ENCODE measurements around the gene TAS1R3.

The TAS1R3 gene

DNA sequence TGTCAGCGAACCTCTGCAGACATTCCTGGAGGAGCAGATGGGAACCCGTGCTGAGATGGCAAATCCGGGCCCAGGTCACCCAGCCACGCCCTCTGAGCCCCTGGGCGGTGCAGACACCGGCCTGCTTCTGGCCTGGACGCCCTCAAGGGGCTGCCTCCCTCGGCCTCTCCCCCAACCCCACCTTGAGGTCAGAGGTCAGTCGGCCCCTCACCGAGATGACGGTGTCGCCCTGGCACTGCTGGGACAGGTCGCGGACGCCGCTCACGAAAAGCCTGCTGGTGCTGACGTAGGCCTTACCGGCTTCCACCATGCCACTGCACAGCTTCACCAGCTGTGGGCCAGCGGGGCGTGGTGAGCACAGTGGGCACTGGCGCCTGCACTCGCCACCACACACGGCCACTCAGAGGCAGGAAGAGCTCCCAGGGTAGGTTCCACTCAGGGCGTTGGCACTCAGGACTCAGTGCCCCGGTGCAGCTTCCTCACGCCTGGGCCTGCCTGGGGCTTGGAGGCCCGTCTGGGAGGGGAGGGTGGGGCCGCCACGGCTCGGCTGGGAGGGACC, 28.1 kb upstream of the TAS1R3 start:
- no peaks in the 10 kb centered on the region for H3K27me3 ChIP-seq (replicated peaks in 2 of 5; ENCODE audit: control insufficient read depth in 4 of 5, insufficient read depth in 5 of 5, low read length in 4 of 5)
- no peaks in the 10 kb centered on the region for H3K9me3 ChIP-seq (ENCODE audit: control extremely low read depth in 1 of 5, control insufficient read depth in 4 of 5, insufficient read depth in 2 of 5, low read depth in 1 of 5, low read length in 4 of 5)
- H3K4me1 ChIP-seq (ENCODE audit: control extremely low read depth in 1 of 4, control insufficient read depth in 4 of 4, insufficient read depth in 4 of 4, low read length in 3 of 4): peaks cover 4 to 43% (median 37%) of the 10 kb centered on the region in 4 experiments
- peak in 2 of 3 donors; percentile 37 to 51 for DNase-seq
- H3K27ac ChIP-seq (ENCODE audit: insufficient read depth in 1 of 2, low read depth in 1 of 2, low read length in 2 of 2, poor library complexity in 1 of 2, severe bottlenecking in 2 of 2): no peak overlapping the region
- ChIA-PET POLR2A (no interaction called here), CTCF (interaction anchor here (1.2 kb wide), 1 partner anchor 11 kb away, joined by 3 read pairs; no protein-coding TSS in a partner anchor)
- no peak overlapping the region for H3K4me3 ChIP-seq (ENCODE audit: control insufficient read depth in 1 of 7, extremely low read depth in 1 of 7, insufficient read depth in 4 of 7, low read depth in 2 of 7, low read length in 6 of 7)
- H3K36me3 ChIP-seq (ENCODE audit: control insufficient read depth in 4 of 4, insufficient read depth in 4 of 4, low read length in 3 of 4): peaks cover 0 to 7% (median 0%) of the 10 kb centered on the region in 4 experiments
- 88% methylated on average over 28 of the region's 31 CpGs for WGBS (ENCODE audit: insufficient coverage)

DNA sequence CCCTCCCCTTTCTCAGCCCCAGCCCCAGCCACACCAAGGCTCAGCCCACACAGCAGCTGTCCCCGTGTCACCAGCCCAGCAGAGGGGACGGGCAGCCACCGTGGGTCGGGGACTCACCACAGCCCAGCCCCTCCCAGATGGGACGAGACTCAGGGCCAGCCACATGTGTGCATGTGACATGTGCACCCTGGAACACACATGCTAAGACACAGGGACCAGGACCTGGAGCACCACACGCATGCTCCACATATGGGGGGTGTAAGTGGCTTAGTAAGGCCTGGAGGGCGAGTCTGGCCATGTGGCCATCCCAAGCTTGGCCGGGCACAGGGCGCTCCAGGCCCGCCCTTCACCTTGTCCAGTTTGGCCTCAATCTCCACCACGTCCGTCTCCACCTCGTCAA, 27.3 kb upstream of the TAS1R3 start:
- Histone ChIP-seq H3K9me3 (ENCODE audit: control extremely low read depth in 1 of 5, control insufficient read depth in 4 of 5, insufficient read depth in 2 of 5, low read depth in 1 of 5, low read length in 4 of 5) (no peaks in the 10 kb centered on the region), H3K36me3 (ENCODE audit: control insufficient read depth in 4 of 4, insufficient read depth in 4 of 4, low read length in 3 of 4) (peaks cover 0 to 7% (median 0%) of the 10 kb centered on the region in 4 experiments), H3K4me3 (ENCODE audit: control insufficient read depth in 1 of 7, extremely low read depth in 1 of 7, insufficient read depth in 4 of 7, low read depth in 2 of 7, low read length in 6 of 7) (no peak overlapping the region), H3K27ac (ENCODE audit: insufficient read depth in 1 of 2, low read depth in 1 of 2, low read length in 2 of 2, poor library complexity in 1 of 2, severe bottlenecking in 2 of 2) (no peak overlapping the region), H3K4me1 (ENCODE audit: control extremely low read depth in 1 of 4, control insufficient read depth in 4 of 4, insufficient read depth in 4 of 4, low read length in 3 of 4) (peaks cover 4 to 44% (median 39%) of the 10 kb centered on the region in 4 experiments), H3K27me3 (replicated peaks in 2 of 5; ENCODE audit: control insufficient read depth in 4 of 5, insufficient read depth in 5 of 5, low read length in 4 of 5) (no peaks in the 10 kb centered on the region)
- ChIA-PET POLR2A (no interaction called here), CTCF (interaction anchor here (1.2 kb wide), 1 partner anchor 11 kb away, joined by 3 read pairs; no protein-coding TSS in a partner anchor)
- no peak for DNase-seq
- WGBS (ENCODE audit: insufficient coverage): 96% methylated on average over 13 of the region's 13 CpGs

- Histone ChIP-seq H3K4me3 (ENCODE audit: control insufficient read depth in 1 of 7, extremely low read depth in 1 of 7, insufficient read depth in 4 of 7, low read depth in 2 of 7, low read length in 6 of 7) (peak overlapping the region in 6 of 7 experiments; percentile 50 to 88 (median 82)), H3K9me3 (ENCODE audit: control extremely low read depth in 1 of 5, control insufficient read depth in 4 of 5, insufficient read depth in 2 of 5, low read depth in 1 of 5, low read length in 4 of 5) (no peaks in the 10 kb centered on the region), H3K27me3 (replicated peaks in 2 of 5; ENCODE audit: control insufficient read depth in 4 of 5, insufficient read depth in 5 of 5, low read length in 4 of 5) (no peaks in the 10 kb centered on the region), H3K27ac (ENCODE audit: insufficient read depth in 1 of 2, low read depth in 1 of 2, low read length in 2 of 2, poor library complexity in 1 of 2, severe bottlenecking in 2 of 2) (peak overlapping the region in 1 of 2 experiments; percentile 76), H3K4me1 (ENCODE audit: control extremely low read depth in 1 of 4, control insufficient read depth in 4 of 4, insufficient read depth in 4 of 4, low read length in 3 of 4) (peaks cover 4 to 53% (median 48%) of the 10 kb centered on the region in 4 experiments), H3K36me3 (ENCODE audit: control insufficient read depth in 4 of 4, insufficient read depth in 4 of 4, low read length in 3 of 4) (peaks cover 0 to 8% (median under 1%) of the 10 kb centered on the region in 4 experiments)
- CTCF ChIA-PET: interaction anchor here (1.1 to 1.4 kb wide), 2 partner anchors 14 to 20 kb away, joined by 4 read pairs; no protein-coding TSS in a partner anchor
- POLR2A ChIA-PET: interaction anchor here (0.6 to 0.7 kb wide), 2 partner anchors 9 to 106 kb away, joined by 3 read pairs; no protein-coding TSS in a partner anchor
- WGBS (ENCODE audit: insufficient coverage): 35% methylated on average over 25 of the region's 29 CpGs
- no peak for DNase-seq
Observed at GRCh38 chr1:1304331-1305299, 26.5 kb upstream of the TAS1R3 start.

GRCh38 chr1:1305300-1306069, 25.6 kb upstream of the TAS1R3 start:
- H3K36me3 ChIP-seq (ENCODE audit: control insufficient read depth in 4 of 4, insufficient read depth in 4 of 4, low read length in 3 of 4): peaks cover 0 to 13% (median 6%) of the 10 kb centered on the region in 4 experiments
- H3K4me3 ChIP-seq (ENCODE audit: control insufficient read depth in 1 of 7, extremely low read depth in 1 of 7, insufficient read depth in 4 of 7, low read depth in 2 of 7, low read length in 6 of 7): peak overlapping the region; percentile 27 to 88 (median 80)
- DNase-seq: peak; percentile 82 to 94 (median 93)
- peaks cover 4 to 55% (median 51%) of the 10 kb centered on the region in 4 experiments for H3K4me1 ChIP-seq (ENCODE audit: control extremely low read depth in 1 of 4, control insufficient read depth in 4 of 4, insufficient read depth in 4 of 4, low read length in 3 of 4)
- POLR2A ChIA-PET: interaction anchor here (0.6 to 0.7 kb wide), 2 partner anchors 10 to 107 kb away, joined by 3 read pairs; no protein-coding TSS in a partner anchor
- CTCF ChIA-PET: interaction anchor here (0.6 to 1.4 kb wide), 3 partner anchors 15 to 484 kb away, joined by 3 to 4 read pairs (median 4); no protein-coding TSS in a partner anchor
- H3K27me3 ChIP-seq (replicated peaks in 2 of 5; ENCODE audit: control insufficient read depth in 4 of 5, insufficient read depth in 5 of 5, low read length in 4 of 5): no peaks in the 10 kb centered on the region
- no peaks in the 10 kb centered on the region for H3K9me3 ChIP-seq (ENCODE audit: control extremely low read depth in 1 of 5, control insufficient read depth in 4 of 5, insufficient read depth in 2 of 5, low read depth in 1 of 5, low read length in 4 of 5)
- 1% methylated on average over 23 of the region's 25 CpGs for WGBS (ENCODE audit: insufficient coverage)
- H3K27ac ChIP-seq (ENCODE audit: insufficient read depth in 1 of 2, low read depth in 1 of 2, low read length in 2 of 2, poor library complexity in 1 of 2, severe bottlenecking in 2 of 2): peak overlapping the region in 1 of 2 experiments; percentile 76

DNA sequence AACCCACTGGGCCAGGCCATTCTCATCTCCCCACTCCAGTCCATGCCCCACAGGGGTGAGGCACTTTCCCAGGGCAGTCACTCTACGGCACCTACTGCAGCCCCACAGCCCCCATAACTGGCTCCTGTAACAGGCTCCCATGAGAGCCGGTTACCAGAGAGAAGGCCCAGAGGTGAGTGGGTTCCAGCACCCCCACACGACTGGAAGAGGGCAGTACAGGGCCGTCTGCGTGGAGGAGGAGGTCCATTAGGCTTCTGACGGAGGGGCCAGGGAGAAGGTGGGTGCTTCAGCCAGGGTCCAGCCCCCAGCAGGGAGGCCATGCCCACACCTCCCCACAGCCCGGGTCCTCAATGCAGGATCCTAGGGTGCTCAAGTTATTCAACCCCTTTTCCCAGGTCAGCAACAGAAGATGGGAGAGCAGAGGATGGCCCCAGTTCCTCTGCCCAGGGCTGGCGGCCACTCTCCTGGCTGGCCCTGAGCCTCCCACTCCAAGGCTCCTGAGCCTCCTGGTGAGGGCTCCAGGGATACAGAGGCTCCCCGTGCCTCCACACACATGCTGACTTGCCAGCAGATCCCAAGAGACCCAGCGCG, 24.9 kb upstream of the TAS1R3 start:
- peak overlapping the region in 1 of 2 experiments; percentile 76 for H3K27ac ChIP-seq (ENCODE audit: insufficient read depth in 1 of 2, low read depth in 1 of 2, low read length in 2 of 2, poor library complexity in 1 of 2, severe bottlenecking in 2 of 2)
- peaks cover 0 to 19% (median 9%) of the 10 kb centered on the region in 4 experiments for H3K36me3 ChIP-seq (ENCODE audit: control insufficient read depth in 4 of 4, insufficient read depth in 4 of 4, low read length in 3 of 4)
- ChIA-PET CTCF (interaction anchor here (0.6 to 1.1 kb wide), 2 partner anchors 16 to 483 kb away, joined by 3 to 4 read pairs; no protein-coding TSS in a partner anchor), POLR2A (no interaction called here)
- 37% methylated on average over 9 of the region's 11 CpGs for WGBS (ENCODE audit: insufficient coverage)
- peak overlapping the region in 6 of 7 experiments; percentile 55 to 88 (median 82) for H3K4me3 ChIP-seq (ENCODE audit: control insufficient read depth in 1 of 7, extremely low read depth in 1 of 7, insufficient read depth in 4 of 7, low read depth in 2 of 7, low read length in 6 of 7)
- no peaks in the 10 kb centered on the region for H3K9me3 ChIP-seq (ENCODE audit: control extremely low read depth in 1 of 5, control insufficient read depth in 4 of 5, insufficient read depth in 2 of 5, low read depth in 1 of 5, low read length in 4 of 5)
- no peaks in the 10 kb centered on the region for H3K27me3 ChIP-seq (replicated peaks in 2 of 5; ENCODE audit: control insufficient read depth in 4 of 5, insufficient read depth in 5 of 5, low read length in 4 of 5)
- peak in 2 of 3 donors; percentile 43 to 57 for DNase-seq
- H3K4me1 ChIP-seq (ENCODE audit: control extremely low read depth in 1 of 4, control insufficient read depth in 4 of 4, insufficient read depth in 4 of 4, low read length in 3 of 4): peaks cover 4 to 55% (median 51%) of the 10 kb centered on the region in 4 experiments

- CTCF ChIA-PET: no interaction called here
- POLR2A ChIA-PET: no interaction called here
Observed at GRCh38 chr1:1306661-1307260, 24.3 kb upstream of the TAS1R3 start.

More at GRCh38 chr1:1306661-1307260, 24.3 kb upstream of the TAS1R3 start:
- no peak for DNase-seq
- Histone ChIP-seq H3K4me3 (ENCODE audit: control insufficient read depth in 1 of 7, extremely low read depth in 1 of 7, insufficient read depth in 4 of 7, low read depth in 2 of 7, low read length in 6 of 7) (peak overlapping the region; percentile 35 to 88 (median 80)), H3K27me3 (replicated peaks in 2 of 5; ENCODE audit: control insufficient read depth in 4 of 5, insufficient read depth in 5 of 5, low read length in 4 of 5) (no peaks in the 10 kb centered on the region), H3K9me3 (ENCODE audit: control extremely low read depth in 1 of 5, control insufficient read depth in 4 of 5, insufficient read depth in 2 of 5, low read depth in 1 of 5, low read length in 4 of 5) (no peaks in the 10 kb centered on the region), H3K4me1 (ENCODE audit: control extremely low read depth in 1 of 4, control insufficient read depth in 4 of 4, insufficient read depth in 4 of 4, low read length in 3 of 4) (peaks cover 4 to 55% (median 51%) of the 10 kb centered on the region in 4 experiments), H3K27ac (ENCODE audit: insufficient read depth in 1 of 2, low read depth in 1 of 2, low read length in 2 of 2, poor library complexity in 1 of 2, severe bottlenecking in 2 of 2) (peak overlapping the region in 1 of 2 experiments; percentile 49), H3K36me3 (ENCODE audit: control insufficient read depth in 4 of 4, insufficient read depth in 4 of 4, low read length in 3 of 4) (peaks cover 2 to 25% (median 14%) of the 10 kb centered on the region in 4 experiments)
- 59% methylated on average over 25 of the region's 27 CpGs for WGBS (ENCODE audit: insufficient coverage)
